HepG2 (cell line): ENCODE measurements around the gene TMUB1. TPM values are rescaled to one million over a fixed set of nuclear protein-coding genes. Genes with fewer than 3 reads are reported as not detected.

Experiments used
- AKNA ChIP-seq: sonication (generic); formaldehyde crosslinking; IDR thresholded peaks from 2 replicates; pipeline ENCODE4 v1.4.0; 2020; ENCODE audit warnings: missing genetic modification reagents, borderline replicate concordance
- ATRX ChIP-seq: sonication (generic); formaldehyde crosslinking; IDR thresholded peaks from 2 replicates; pipeline ENCODE4 v1.4.0; 2020; ENCODE audit warnings: missing genetic modification reagents, borderline replicate concordance
- CBX2 ChIP-seq, 2 experiments: fragments of 200-600 bp in 1 of 2; sonication (generic); formaldehyde crosslinking in 1 of 2; IDR thresholded peaks; 2 replicates each; pipeline versions ENCODE4 v1.7.0 to v1.8.1; 2018 to 2022; ENCODE audit warnings: low read depth in 2 of 2, low read length in 1 of 2, mild to moderate bottlenecking in 1 of 2, missing genetic modification reagents in 1 of 2
- CREM ChIP-seq, 2 experiments: sonication (generic) in 1 of 2; formaldehyde crosslinking in 1 of 2; IDR thresholded peaks; 2 replicates each; pipeline versions ENCODE4 v1.4.0 to v1.6.1; 2016 to 2020; ENCODE audit warnings: antibody characterized with exemption in 1 of 2, mild to moderate bottlenecking in 1 of 2, missing genetic modification reagents in 1 of 2
- ELF3 ChIP-seq: IDR thresholded peaks from 2 replicates; pipeline ENCODE4 v1.6.1; 2016; ENCODE audit warnings: missing genetic modification reagents, missing compliant biosample characterization
- GTF3A ChIP-seq: sonication (generic); formaldehyde crosslinking; conservative IDR thresholded peaks from 2 replicates; pipeline ENCODE4 v1.4.0; 2020; ENCODE audit warnings: mild to moderate bottlenecking, missing genetic modification reagents
- JDP2 ChIP-seq: sonication (generic); formaldehyde crosslinking; IDR thresholded peaks from 2 replicates; pipeline ENCODE4 v1.8.1; 2022; ENCODE audit warnings: missing genetic modification reagents, borderline replicate concordance
- MED13 ChIP-seq: sonication (generic); formaldehyde crosslinking; IDR thresholded peaks from 2 replicates; pipeline ENCODE4 v1.5.0; 2020; ENCODE audit warnings: missing genetic modification reagents
- MLX ChIP-seq: IDR thresholded peaks from 2 replicates; pipeline ENCODE4 v1.6.1; 2016
- RFXAP ChIP-seq: sonication (generic); formaldehyde crosslinking; IDR thresholded peaks from 2 replicates; pipeline ENCODE4 v1.4.0; 2020; ENCODE audit warnings: missing genetic modification reagents, borderline replicate concordance
- STAG1 ChIP-seq: sonication (generic); formaldehyde crosslinking; IDR thresholded peaks from 2 replicates; pipeline ENCODE4 v1.4.0; 2020; ENCODE audit warnings: missing genetic modification reagents
- WIZ ChIP-seq: sonication (generic); formaldehyde crosslinking; IDR thresholded peaks from 2 replicates; pipeline ENCODE4 v1.5.1; 2020; ENCODE audit warnings: mild to moderate bottlenecking, missing genetic modification reagents
- ZBTB42 ChIP-seq: sonication (generic); formaldehyde crosslinking; IDR thresholded peaks from 2 replicates; pipeline ENCODE4 v1.5.0; 2020; ENCODE audit warnings: mild to moderate bottlenecking, missing genetic modification reagents
- ZNF143 ChIP-seq: sonication (generic); formaldehyde crosslinking; IDR thresholded peaks from 2 replicates; pipeline ENCODE4 v1.4.0; 2020; ENCODE audit warnings: missing genetic modification reagents
- ZNF670 ChIP-seq: sonication (generic); formaldehyde crosslinking; IDR thresholded peaks from 2 replicates; pipeline ENCODE4 v1.8.0; 2022; ENCODE audit warnings: mild to moderate bottlenecking, missing genetic modification reagents, borderline replicate concordance
- ZNF891 ChIP-seq: sonication (generic); formaldehyde crosslinking; IDR thresholded peaks from 2 replicates; pipeline ENCODE4 v1.5.0; 2020; ENCODE audit warnings: mild to moderate bottlenecking, missing genetic modification reagents
- polyA plus RNA-seq, 8 experiments: library from polyadenylated mRNA; depleted of rRNA in 3 of 8; stranded (reverse) in 7 of 8; unstranded in 1 of 8; fragments of >200 nt; fragmentation: Illumina TruSeq in 4 of 8; extraction: Trizol in 4 of 8; gene quantifications; 2 replicates each; pipeline versions ENCODE4 v1.2.1 to v1.2.3, GENCODE V29; 2011 to 2016; ENCODE audit warnings: low read depth in 4 of 8, missing spikeins in 1 of 8, mixed read lengths in 1 of 8; ENCODE audit not compliant: insufficient read depth in 1 of 8
- total RNA-seq, 5 experiments: library from RNA; depleted of rRNA; stranded (reverse); fragments of >200 nt; fragmentation: Illumina TruSeq; extraction: Trizol; gene quantifications; 2 replicates each; pipeline ENCODE4 v1.2.3, GENCODE V29; 2016; ENCODE audit warnings: low read depth in 1 of 5
- TF ChIP-seq, protein P1 (sequence below): IDR thresholded peaks from 2 replicates; pipeline ENCODE4 v1.6.1; 2016; ENCODE audit warnings: low read depth, missing genetic modification reagents, missing compliant biosample characterization

Gene TMUB1
- total and polyA plus RNA-seq, 2 of the 13 experiments (the other 11 are each of a cell fraction or from before 2014, with no cell fraction given): 44.8 to 51.6 TPM

- TF ChIP-seq, protein P1, sequence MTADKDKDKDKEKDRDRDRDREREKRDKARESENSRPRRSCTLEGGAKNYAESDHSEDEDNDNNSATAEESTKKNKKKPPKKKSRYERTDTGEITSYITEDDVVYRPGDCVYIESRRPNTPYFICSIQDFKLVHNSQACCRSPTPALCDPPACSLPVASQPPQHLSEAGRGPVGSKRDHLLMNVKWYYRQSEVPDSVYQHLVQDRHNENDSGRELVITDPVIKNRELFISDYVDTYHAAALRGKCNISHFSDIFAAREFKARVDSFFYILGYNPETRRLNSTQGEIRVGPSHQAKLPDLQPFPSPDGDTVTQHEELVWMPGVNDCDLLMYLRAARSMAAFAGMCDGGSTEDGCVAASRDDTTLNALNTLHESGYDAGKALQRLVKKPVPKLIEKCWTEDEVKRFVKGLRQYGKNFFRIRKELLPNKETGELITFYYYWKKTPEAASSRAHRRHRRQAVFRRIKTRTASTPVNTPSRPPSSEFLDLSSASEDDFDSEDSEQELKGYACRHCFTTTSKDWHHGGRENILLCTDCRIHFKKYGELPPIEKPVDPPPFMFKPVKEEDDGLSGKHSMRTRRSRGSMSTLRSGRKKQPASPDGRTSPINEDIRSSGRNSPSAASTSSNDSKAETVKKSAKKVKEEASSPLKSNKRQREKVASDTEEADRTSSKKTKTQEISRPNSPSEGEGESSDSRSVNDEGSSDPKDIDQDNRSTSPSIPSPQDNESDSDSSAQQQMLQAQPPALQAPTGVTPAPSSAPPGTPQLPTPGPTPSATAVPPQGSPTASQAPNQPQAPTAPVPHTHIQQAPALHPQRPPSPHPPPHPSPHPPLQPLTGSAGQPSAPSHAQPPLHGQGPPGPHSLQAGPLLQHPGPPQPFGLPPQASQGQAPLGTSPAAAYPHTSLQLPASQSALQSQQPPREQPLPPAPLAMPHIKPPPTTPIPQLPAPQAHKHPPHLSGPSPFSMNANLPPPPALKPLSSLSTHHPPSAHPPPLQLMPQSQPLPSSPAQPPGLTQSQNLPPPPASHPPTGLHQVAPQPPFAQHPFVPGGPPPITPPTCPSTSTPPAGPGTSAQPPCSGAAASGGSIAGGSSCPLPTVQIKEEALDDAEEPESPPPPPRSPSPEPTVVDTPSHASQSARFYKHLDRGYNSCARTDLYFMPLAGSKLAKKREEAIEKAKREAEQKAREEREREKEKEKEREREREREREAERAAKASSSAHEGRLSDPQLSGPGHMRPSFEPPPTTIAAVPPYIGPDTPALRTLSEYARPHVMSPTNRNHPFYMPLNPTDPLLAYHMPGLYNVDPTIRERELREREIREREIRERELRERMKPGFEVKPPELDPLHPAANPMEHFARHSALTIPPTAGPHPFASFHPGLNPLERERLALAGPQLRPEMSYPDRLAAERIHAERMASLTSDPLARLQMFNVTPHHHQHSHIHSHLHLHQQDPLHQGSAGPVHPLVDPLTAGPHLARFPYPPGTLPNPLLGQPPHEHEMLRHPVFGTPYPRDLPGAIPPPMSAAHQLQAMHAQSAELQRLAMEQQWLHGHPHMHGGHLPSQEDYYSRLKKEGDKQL (CRISPR knock-in tag): no peak
- TF ChIP-seq MLX (CRISPR knock-in tag) (no peak), MED13 (CRISPR knock-in tag) (0 out of 2 replicates have a peak, but pooled peaks have one; percentile 21), ELF3 (CRISPR knock-in tag) (peak; percentile 46; the same call in 1 of the 2 replicates), CREM (IDR thresholded peaks at IDR 0.05) (no peak), CREM (CRISPR knock-in tag; IDR thresholded peaks at IDR 0.05) (no peak), ZNF891 (peak; percentile 14; the same call in 1 of the 2 replicates), ZNF143 (CRISPR knock-in tag) (peak; percentile 91), CBX2 (IDR thresholded peaks at IDR 0.05; ENCODE audit: low read depth, low read length) (no peak), CBX2 (CRISPR knock-in tag; IDR thresholded peaks at IDR 0.05; ENCODE audit: low read depth) (no peak), GTF3A (CRISPR knock-in tag) (no peak; the same call in 1 of the 2 replicates), JDP2 (CRISPR knock-in tag) (no peak), RFXAP (peak; percentile 52; the same call in 1 of the 2 replicates), WIZ (CRISPR knock-in tag) (no peak), ZBTB42 (CRISPR knock-in tag) (peak; percentile 67; the same call in 1 of the 2 replicates), STAG1 (CRISPR knock-in tag) (no peak), ATRX (CRISPR knock-in tag) (no peak), ZNF670 (CRISPR knock-in tag) (peak; percentile 90; the same call in 1 of the 2 replicates), AKNA (no peak)
- TF ChIP-seq, all 625 proteins: peak for 223
Observed at GRCh38 chr7:151080522-151081169, 2.6 kb downstream of the TMUB1 start, which contains the start of gene FASTK (continued).
